MCF 10A (cell line): ENCODE results near the gene MARS1. TPM values are rescaled to one million over a fixed set of nuclear protein-coding genes. Genes with fewer than 3 reads are reported as not detected.

Experiments used
- BruUV-seq: library from RNA; stranded (reverse); fragments of 400-500 nt; replicated peaks from 2 replicates; lab custom pipeline; 2021; lab: Mats Ljungman, UMichigan
- CTCF ChIA-PET: fragments of 300-600 bp; sonication (Branson Sonifier 250); formaldehyde crosslinking; extraction: SDS; loops from one replicate; lab custom pipeline; 2021; ENCODE audit warnings: antibody characterized with exemption, inconsistent platforms; lab: Yijun Ruan, JAX
- POLR2A ChIA-PET: fragments of 300-600, 350-650 bp; sonication (Branson Sonifier 250); formaldehyde crosslinking; extraction: SDS; loops from one replicate; lab custom pipeline; 2020; ENCODE audit warnings: antibody characterized with exemption, inconsistent platforms; lab: Yijun Ruan, JAX
- DNase-seq: peaks from one replicate; pipeline ENCODE4 v3.0.0-alpha.2; 2018; ENCODE audit not compliant: unreplicated experiment
- H3K27ac Mint-ChIP-seq: one replicate; pipeline ENCODE4 v1.8.0; 2022; ENCODE audit warnings: mild to moderate bottlenecking, low read depth, mixed read lengths; ENCODE audit not compliant: unreplicated experiment
- H3K27me3 Mint-ChIP-seq: one replicate; pipeline ENCODE4 v1.8.0; 2022; ENCODE audit warnings: mixed read lengths; ENCODE audit not compliant: insufficient read depth, unreplicated experiment
- H3K36me3 Mint-ChIP-seq: one replicate; pipeline ENCODE4 v1.8.0; 2022; ENCODE audit warnings: mild to moderate bottlenecking, moderate library complexity, mixed read lengths; ENCODE audit not compliant: insufficient read depth, unreplicated experiment
- H3K4me1 Mint-ChIP-seq: one replicate; pipeline ENCODE4 v1.8.0; 2022; ENCODE audit warnings: mixed read lengths; ENCODE audit not compliant: insufficient read depth, unreplicated experiment
- H3K4me3 Mint-ChIP-seq: one replicate; pipeline ENCODE4 v1.8.0; 2022; ENCODE audit warnings: mild to moderate bottlenecking, moderate library complexity, mixed read lengths; ENCODE audit not compliant: unreplicated experiment
- H3K9me3 Mint-ChIP-seq: one replicate; pipeline ENCODE4 v1.8.0; 2022; ENCODE audit warnings: mixed read lengths; ENCODE audit not compliant: unreplicated experiment
- intact Hi-C: fragments of 100-400 bp; cut with micrococcal nuclease; formaldehyde crosslinking; loops from 2 replicates; pipeline ENCODE4 v1.14.1; 2022
- total RNA-seq: library from RNA; stranded (reverse); gene quantifications from 2 replicates; pipeline ENCODE4 v1.2.3, GENCODE V29; 2022
- TF ChIP-seq, protein P1 (sequence below): fragments of 200-600 bp; IDR thresholded peaks from one replicate; pipeline ENCODE4 v1.8.0; 2022; ENCODE audit warnings: antibody characterized with exemption, mild to moderate bottlenecking; ENCODE audit not compliant: unreplicated experiment

Gene MARS1
- total RNA-seq, 1 experiment from 2014 or later, result 762 TPM

GRCh38 chr12:57471661-57472060 is 16.2 kb upstream of the MARS1 start:
- CTCF ChIA-PET, result interaction anchor here (0.6 to 5.1 kb wide), 7 partner anchors 9 to 269 kb away, joined by 3 to 31 read pairs (median 4); partner anchors contain the start of gene GLI1
- DNase-seq, result no peak
- TF ChIP-seq, protein P1, sequence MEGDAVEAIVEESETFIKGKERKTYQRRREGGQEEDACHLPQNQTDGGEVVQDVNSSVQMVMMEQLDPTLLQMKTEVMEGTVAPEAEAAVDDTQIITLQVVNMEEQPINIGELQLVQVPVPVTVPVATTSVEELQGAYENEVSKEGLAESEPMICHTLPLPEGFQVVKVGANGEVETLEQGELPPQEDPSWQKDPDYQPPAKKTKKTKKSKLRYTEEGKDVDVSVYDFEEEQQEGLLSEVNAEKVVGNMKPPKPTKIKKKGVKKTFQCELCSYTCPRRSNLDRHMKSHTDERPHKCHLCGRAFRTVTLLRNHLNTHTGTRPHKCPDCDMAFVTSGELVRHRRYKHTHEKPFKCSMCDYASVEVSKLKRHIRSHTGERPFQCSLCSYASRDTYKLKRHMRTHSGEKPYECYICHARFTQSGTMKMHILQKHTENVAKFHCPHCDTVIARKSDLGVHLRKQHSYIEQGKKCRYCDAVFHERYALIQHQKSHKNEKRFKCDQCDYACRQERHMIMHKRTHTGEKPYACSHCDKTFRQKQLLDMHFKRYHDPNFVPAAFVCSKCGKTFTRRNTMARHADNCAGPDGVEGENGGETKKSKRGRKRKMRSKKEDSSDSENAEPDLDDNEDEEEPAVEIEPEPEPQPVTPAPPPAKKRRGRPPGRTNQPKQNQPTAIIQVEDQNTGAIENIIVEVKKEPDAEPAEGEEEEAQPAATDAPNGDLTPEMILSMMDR, result no peak
- no TSS peak for BruUV-seq
- POLR2A ChIA-PET, result no interaction called here
- no peaks in the 10 kb centered on the region for H3K36me3 Mint-ChIP-seq
- intact Hi-C loops, result no loop called here
- H3K27me3 Mint-ChIP-seq, result peaks cover 97% of the 10 kb centered on the region
- H3K27ac Mint-ChIP-seq, result no peak overlapping the region
- no peaks in the 10 kb centered on the region for H3K4me1 Mint-ChIP-seq
- H3K4me3 Mint-ChIP-seq, result no peak overlapping the region
- H3K9me3 Mint-ChIP-seq, result no peaks in the 10 kb centered on the region

DNA sequence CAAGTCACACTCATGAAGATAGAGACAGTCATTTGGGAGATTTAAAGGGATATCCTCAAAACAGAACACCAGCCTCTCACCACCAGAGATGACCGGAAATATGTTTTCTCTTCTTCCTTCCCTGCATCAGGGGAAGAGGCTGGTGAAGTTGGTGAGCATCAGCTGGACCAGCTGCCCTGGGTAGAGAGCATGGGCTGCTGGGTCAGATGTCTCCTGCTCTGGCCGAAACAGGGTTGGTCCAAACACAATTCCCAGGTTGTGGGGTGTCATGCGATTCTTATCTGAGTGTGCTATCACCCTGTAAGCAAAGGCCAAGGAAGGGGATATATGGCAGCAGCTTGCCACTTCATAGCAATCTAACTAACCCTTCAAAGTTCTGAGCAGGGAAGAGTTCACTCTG is 15.5 kb upstream of the MARS1 start:
- no peak for DNase-seq
- POLR2A ChIA-PET, result interaction anchor here (0.6 kb wide), 1 partner anchor 230 kb away, joined by 3 read pairs; no protein-coding TSS in a partner anchor
- H3K27me3 Mint-ChIP-seq, result peaks cover 93% of the 10 kb centered on the region

GRCh38 chr12:57473392-57473791 is 14.5 kb upstream of the MARS1 start:
- intact Hi-C loops, result no loop called here
- no peaks in the 10 kb centered on the region for H3K36me3 Mint-ChIP-seq
- peaks cover 86% of the 10 kb centered on the region for H3K27me3 Mint-ChIP-seq
- H3K4me1 Mint-ChIP-seq, result peaks cover 5% of the 10 kb centered on the region
- ChIA-PET POLR2A (no interaction called here), CTCF (interaction anchor here (0.6 to 2.7 kb wide), 4 partner anchors 9 to 394 kb away, joined by 3 to 18 read pairs (median 4); no protein-coding TSS in a partner anchor)
- DNase-seq, result no peak
- no peak overlapping the region for H3K27ac Mint-ChIP-seq
- TF ChIP-seq, protein P1, result no peak
- no peaks in the 10 kb centered on the region for H3K9me3 Mint-ChIP-seq
- no peak overlapping the region for H3K4me3 Mint-ChIP-seq
- no TSS peak for BruUV-seq

More for the DNA sequence above, 15.5 kb upstream of the MARS1 start:
- BruUV-seq, result no TSS peak
- intact Hi-C loops, result no loop called here
- Mint-ChIP-seq H3K27ac (no peak overlapping the region), H3K4me1 (no peaks in the 10 kb centered on the region), H3K4me3 (no peak overlapping the region), H3K36me3 (no peaks in the 10 kb centered on the region), H3K9me3 (no peaks in the 10 kb centered on the region)
- TF ChIP-seq, protein P1, result no peak
- CTCF ChIA-PET, result interaction anchor here (0.6 to 5.1 kb wide), 5 partner anchors 10 to 165 kb away, joined by 3 to 31 read pairs (median 7); partner anchors contain the start of gene GLI1

DNA sequence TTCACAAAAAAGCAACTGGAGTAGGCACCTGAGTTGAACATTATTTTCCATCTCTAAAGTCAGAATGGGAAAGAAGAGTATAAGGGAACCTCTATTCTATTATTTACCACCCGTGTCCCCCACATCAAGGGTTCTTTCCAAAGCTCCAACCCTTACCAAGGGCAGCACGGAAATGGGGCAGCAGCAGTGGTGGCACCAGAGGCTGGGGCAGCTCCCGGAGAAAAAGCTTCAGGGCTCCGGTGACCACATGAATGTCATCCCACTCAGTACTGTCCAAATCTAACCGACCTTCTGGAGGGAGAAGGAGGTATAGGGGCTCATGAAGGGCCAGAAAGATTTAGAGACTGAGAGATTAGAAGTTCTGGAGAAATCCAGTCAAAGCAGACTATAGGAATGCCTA is 14.0 kb upstream of the MARS1 start:
- ChIA-PET POLR2A (no interaction called here), CTCF (interaction anchor here (0.5 to 2.7 kb wide), 7 partner anchors 9 to 1253 kb away, joined by 3 to 18 read pairs (median 3); no protein-coding TSS in a partner anchor)
- TF ChIP-seq, protein P1, result no peak
- no peak overlapping the region for H3K27ac Mint-ChIP-seq
- H3K4me1 Mint-ChIP-seq, result peaks cover 7% of the 10 kb centered on the region
- no peaks in the 10 kb centered on the region for H3K9me3 Mint-ChIP-seq
- no peak overlapping the region for H3K4me3 Mint-ChIP-seq
- intact Hi-C loops, result no loop called here
- peaks cover 86% of the 10 kb centered on the region for H3K27me3 Mint-ChIP-seq
- no TSS peak for BruUV-seq
- H3K36me3 Mint-ChIP-seq, result no peaks in the 10 kb centered on the region
- DNase-seq, result no peak
